GM18508 (cell line): ENCODE data around the gene SOS1.
"Not testable (repeated sequence)": the region's sequence is repeated elsewhere in the genome, so short reads cannot be mapped to it uniquely, and the experiment has no call there.

Source experiments
- ATAC-seq: cut with Tn5 transposase; IDR thresholded peaks from one replicate; pipeline ENCODE4 v1.9.1; 2021; ENCODE audit warnings: moderate number of reproducible peaks; ENCODE audit not compliant: insufficient read depth, unreplicated experiment

Gene SOS1

GRCh38 chr2:39107724-39108273 is 13.1 kb downstream of the SOS1 start:
- no peak for ATAC-seq

- no peak for ATAC-seq
Measured at GRCh38 chr2:39107156-39107555, 13.7 kb downstream of the SOS1 start.

DNA sequence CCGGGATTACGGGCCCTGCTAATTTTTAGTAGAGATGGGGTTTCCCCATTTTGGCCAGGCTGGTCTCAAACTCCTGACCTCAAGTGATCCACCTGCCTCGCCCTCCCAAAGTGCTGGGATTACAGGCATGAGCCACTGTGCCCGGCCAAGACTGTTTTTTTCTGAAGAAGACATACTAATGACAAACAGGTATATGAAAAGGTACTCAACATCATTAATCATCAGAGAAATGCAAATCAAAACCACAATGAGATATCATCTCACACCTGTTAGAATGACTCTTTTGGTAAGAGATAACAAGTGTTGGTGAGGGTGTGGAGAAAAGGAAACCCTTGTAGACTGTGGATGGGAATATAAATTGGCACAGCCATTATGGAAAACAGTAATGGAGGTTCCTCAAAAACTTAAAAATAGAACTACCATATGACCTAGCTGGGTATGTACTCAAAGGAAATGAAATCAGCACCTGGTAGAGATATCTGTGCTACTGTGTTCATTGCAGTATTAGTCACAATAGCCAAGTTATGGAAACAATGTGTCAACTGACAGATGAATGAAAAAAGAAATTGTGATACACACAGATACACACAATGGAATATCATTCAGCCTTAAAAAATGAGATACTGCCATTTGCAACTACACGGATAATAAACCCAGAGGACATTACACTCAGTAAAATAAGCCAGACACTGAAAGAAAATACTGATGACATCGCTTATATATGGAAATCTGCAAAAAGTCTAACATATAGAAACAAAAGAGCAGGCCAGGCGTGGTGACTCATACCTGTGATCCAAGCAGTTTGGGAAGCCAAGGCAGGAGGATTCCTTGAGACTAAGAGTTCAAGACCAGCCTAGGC is 20.8 kb downstream of the SOS1 start:
- ATAC-seq = peak; percentile 46

GRCh38 chr2:39099310-39099869 is 21.5 kb downstream of the SOS1 start:
- no peak for ATAC-seq

- ATAC-seq = no peak
Measured at GRCh38 chr2:39095624-39096023, 25.2 kb downstream of the SOS1 start.

GRCh38 chr2:39094717-39095363 is 26.0 kb downstream of the SOS1 start:
- peak; percentile 65 for ATAC-seq

DNA sequence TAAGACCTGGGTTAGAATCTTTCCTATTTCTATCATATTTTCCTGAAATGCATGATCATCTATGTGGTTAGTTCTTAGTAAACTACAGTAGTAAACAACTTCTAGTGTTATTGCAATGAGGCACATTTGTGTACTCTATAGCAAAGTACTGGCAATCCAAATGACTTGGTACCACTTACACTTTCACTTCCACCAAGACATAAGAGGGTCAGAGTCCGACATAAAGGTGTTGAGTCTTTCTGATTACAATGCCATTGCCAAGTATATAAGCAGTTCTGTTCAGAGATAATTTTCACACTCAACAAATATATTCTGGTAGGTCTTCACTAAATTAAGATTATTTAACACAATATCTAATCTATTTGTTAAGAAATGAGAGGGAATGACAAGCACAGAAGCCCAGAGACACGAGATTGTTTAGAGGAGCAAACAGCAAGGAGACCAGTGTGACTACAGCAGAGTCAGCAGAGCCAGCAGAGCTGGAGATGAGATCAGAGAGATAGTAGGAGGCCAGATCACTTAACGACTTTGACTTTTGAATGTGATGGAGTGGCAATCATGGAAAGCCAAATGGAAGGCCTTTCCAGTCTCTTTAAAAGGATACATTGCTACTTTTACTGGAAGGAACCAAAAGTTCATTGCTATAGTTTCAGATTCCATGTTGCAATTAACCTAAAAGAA is 27.5 kb downstream of the SOS1 start:
- ATAC-seq = peak; percentile 47

GRCh38 chr2:39091543-39091942 is 29.3 kb downstream of the SOS1 start:
- no peak for ATAC-seq

GRCh38 chr2:39091063-39091462 is 29.8 kb downstream of the SOS1 start:
- no peak for ATAC-seq

DNA sequence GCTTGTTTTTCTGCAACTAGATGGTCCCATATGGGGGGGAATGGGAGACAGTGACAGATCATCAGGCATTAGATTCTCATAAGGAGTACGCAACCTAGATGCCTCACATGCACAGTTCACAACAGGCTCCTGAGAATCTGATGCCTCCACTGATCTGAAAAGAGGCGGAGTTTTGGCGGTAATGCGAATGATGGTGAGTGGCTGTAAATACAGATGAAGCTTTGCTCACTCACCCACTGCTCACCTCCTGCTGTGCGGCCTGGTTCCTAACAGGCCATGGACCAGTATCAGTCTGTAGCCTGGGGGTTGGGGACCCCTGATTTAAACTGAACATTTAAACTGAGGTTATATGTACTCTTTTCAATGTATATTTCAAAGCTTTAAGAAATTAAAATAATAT is 40.7 kb downstream of the SOS1 start:
- ATAC-seq = no peak

DNA sequence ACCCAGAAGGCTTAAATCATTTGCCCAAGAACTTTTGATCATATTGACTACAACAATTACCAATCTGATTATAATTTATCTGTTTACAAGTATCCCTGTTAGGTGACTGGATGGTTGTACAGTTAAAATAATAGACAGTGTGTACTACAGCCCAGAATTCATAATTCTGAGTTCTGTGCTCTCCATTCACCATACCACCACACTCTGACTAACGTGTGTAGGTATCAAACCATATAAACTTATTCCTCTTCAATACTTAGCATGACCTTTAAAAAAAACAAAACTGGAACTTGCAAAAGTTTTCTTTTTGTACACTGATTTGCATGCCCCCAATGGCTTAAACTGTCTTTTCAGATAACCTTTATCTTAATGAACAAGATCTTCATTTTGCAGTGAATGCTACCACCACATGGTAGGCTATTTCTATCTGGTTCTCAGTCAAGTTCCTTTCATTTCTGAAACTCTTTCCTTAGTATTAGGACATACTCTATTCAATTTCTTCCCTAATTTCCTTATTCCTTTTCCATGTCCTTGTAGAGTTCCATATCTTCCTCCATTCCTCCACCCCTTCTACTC is 50.9 kb downstream of the SOS1 start:
- no peak for ATAC-seq

DNA sequence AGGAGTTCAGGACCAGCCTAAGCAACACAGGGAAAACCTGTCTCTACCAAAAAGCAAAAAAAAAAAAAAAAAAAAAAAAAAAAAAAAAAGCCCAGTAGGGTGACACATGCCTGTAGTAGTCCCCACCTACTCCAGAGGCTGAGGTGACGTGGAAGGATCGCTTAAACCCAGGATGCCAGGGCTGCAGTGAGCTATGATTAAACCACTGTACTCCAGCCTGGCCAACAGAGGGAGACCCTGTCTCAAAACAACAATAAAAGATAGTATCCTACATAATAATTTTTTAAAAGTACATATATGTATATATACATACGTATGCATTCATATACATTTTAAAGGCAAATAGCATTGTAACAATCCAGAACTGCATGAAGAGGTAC is 51.7 kb downstream of the SOS1 start:
- ATAC-seq = no peak

DNA sequence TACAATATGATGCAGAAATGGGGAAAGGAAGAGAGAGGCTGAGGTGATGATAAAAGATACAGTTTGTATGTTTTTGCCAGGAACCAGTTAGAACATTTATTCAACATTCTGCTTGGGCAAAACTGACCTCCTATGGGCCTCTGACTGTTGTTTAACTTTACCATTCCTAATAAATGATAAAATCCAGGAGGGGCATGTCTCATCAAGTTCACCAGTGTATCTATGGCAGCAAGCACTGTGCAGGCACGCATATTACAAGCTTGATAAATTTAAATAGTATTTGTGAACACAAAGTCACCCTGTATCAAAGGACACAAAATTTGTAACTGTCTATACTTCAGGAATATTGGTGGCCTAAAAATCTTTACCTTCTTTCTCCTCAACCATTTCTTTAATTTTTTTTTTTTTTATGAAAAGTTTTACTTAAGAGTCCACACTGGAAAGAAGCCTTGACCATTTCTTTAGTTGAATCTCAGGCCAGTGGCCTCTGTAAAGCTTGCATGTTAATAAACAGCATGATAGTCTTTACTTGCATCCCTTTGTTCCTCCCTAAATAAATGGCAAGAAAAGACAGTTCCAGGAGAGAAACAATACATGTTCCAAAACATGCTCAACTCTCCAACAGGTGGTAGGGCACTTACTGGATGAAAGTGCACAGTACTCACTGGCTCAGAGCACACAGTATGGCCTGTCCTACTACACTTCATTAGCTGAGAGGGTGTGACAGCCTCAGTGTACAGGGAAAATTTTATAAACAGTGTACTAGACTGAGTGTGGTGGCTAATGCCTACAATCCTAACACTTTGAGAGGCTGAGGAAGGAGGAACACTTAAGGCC is 52.3 kb downstream of the SOS1 start:
- no peak for ATAC-seq

DNA sequence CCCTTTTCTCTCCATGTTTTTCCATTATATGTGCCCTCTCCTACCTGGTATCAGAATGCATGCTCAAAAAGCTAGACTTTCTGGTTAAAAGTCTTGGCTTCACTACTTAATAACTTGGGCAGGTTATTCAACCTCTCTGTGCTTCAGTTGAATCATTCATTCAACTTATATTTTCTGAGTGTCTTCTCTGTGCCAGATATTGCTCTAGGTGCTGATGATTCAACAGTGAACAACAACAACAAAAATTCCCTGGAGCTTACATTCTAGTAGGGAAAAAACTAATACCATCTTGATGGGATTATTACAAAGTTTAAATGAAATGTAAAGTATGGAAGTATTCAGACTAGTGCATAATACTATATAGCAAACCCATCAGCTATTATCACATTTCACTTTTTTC is 55.2 kb downstream of the SOS1 start:
- no peak for ATAC-seq

- ATAC-seq = no peak
Measured at GRCh38 chr2:39062320-39062719, 58.5 kb downstream of the SOS1 start.

DNA sequence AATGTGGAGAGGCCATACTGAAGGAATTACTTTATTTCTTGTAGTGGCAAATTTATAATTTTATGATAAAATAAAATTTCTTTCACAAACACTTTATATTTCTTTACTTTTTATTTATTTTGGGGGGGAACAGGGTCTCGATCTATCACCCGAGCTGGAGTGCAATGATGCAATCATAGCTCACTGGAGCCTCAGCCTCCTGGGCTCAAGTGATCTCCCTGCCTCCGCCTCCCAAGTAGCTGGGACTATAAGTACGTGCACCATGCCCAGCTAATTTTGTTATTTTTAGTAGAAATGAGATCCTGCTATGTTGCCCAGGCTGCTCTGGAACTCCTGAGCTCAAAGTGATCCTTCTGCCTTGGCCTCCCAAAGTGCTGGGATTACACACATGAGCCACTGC is 59.6 kb downstream of the SOS1 start:
- no peak for ATAC-seq

DNA sequence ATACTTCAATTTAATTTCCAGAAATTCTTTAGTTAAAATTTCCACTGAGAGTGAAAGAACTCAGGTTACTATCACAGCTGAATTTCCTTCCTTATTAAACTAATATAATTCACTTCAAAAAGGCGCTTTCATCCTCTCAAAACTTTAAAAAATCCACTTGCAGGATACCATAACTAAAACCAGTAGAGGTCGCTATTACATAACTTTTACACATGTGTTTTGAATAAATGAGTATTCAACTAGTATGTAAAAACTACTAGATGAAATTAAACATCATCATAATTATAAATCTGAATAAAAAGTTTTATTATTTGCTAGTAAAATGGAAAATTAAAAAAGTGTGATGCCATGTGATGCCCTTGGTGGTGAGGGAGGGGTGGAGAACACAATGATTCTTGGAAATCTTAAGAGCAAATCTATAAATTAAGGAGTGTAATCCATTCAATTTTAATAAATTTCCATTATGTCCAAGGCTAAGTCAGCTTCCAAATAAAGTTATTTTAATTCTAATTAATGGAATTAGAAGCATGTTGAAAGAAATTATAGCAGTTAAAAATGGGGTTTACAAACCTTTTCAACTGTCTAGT is 61.4 kb downstream of the SOS1 start:
- no peak for ATAC-seq

- no peak for ATAC-seq
Measured at GRCh38 chr2:39058101-39058500, 62.8 kb downstream of the SOS1 start.

DNA sequence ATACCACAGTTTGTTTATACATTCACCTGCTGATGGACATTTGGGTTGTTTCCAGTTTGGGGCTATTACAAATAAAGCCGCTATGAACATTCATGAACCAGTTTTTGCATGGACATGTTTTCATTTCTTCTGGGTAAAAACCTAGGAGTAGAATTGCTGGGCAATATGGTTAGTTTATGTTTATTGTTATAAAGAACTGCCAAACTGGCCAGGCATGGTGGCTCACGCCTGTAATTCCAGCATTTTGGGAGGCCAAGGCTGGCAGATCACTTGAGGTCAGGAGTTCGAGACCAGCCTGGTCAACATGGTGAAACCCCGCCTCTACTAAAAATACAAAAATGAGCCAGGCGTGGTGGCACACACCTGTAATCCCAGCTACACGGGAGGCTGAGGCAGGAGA is 68.2 kb downstream of the SOS1 start:
- ATAC-seq = not testable (repeated sequence)
